Heart right ventricle (tissue), 16 donors: ENCODE measurements around the gene HEPACAM. TPM values are rescaled to one million over a fixed set of nuclear protein-coding genes. Genes with fewer than 3 reads are reported as not detected.

ENCODE experiments used
- ATAC-seq, 8 donors: fragments of 200-7000 bp; cut with Tn5 transposase; one replicate each; pipeline ENCODE4 v1.9.1; 2020; ENCODE audit warnings: mild to moderate bottlenecking in 8 of 8, moderate library complexity in 8 of 8, moderate number of reproducible peaks in 1 of 8
- DNase-seq, 2 donors: peaks; one replicate each; pipeline ENCODE4 v3.0.0-alpha.2; 2020
- H3K27ac ChIP-seq, 10 donors: fragments of 200-600 bp; sonication (generic) in 2 of 10; one replicate each; pipeline versions ENCODE4 v1.5.0 to v1.8.0; 2020 to 2022; ENCODE audit warnings: mild to moderate bottlenecking in 3 of 10
- H3K27me3 ChIP-seq, 7 donors: fragments of 200-600 bp; one replicate each; pipeline ENCODE4 v1.8.0; 2021 to 2022; ENCODE audit warnings: mild to moderate bottlenecking in 2 of 7
- H3K36me3 ChIP-seq, 9 donors: fragments of 200-600 bp; sonication (generic) in 1 of 9; one replicate each; pipeline versions ENCODE4 v1.5.0 to v1.8.0; 2020 to 2022; ENCODE audit warnings: mild to moderate bottlenecking in 2 of 9
- H3K4me1 ChIP-seq, 9 donors: fragments of 200-600 bp; sonication (generic) in 1 of 9; one replicate each; pipeline versions ENCODE4 v1.5.0 to v1.8.0; 2020 to 2022; ENCODE audit warnings: mild to moderate bottlenecking in 4 of 9
- H3K4me3 ChIP-seq, 10 donors: fragments of 200-600 bp; sonication (generic) in 2 of 10; one replicate each; pipeline versions ENCODE4 v1.5.0 to v1.8.0; 2020 to 2022; ENCODE audit warnings: mild to moderate bottlenecking in 7 of 10, moderate library complexity in 2 of 10
- H3K9me3 ChIP-seq, 11 donors: fragments of 200-600 bp in 10 of 11; sonication (generic) in 2 of 11; one replicate each; pipeline versions ENCODE4 v1.5.0 to v1.8.0; 2013 to 2022; ENCODE audit warnings: mild to moderate bottlenecking in 2 of 11, control low read depth in 1 of 11, moderate library complexity in 1 of 11
- WGBS, 2 donors: extraction: QIAGEN DNeasy Blood & Tissue Kit; methylation state at CpG; one replicate each; pipeline ENCODE4 v1.1.7; 2013; ENCODE audit warnings: inconsistent platforms in 1 of 2; 5-methylcytosine and 5-hydroxymethylcytosine counted together
- intact Hi-C, 10 donors: fragments of 100-400 bp; cut with DNase I; formaldehyde crosslinking; loops; one replicate each; pipeline versions ENCODE4 v1.11.1 to v1.14.2; 2022
- polyA plus RNA-seq, 2 donors: library from polyadenylated mRNA; stranded (reverse); fragments of 200-250 nt; gene quantifications; one replicate each; pipeline ENCODE4 v1.2.3, GENCODE V29; 2013
- total RNA-seq, 10 donors: library from RNA; stranded (reverse); fragmentation: NEBNext Ultra II Directional in 3 of 10; extraction: Animal tissue kit (Norgen Biotek cat#: 25700) in 3 of 10; gene quantifications; one replicate each; pipeline versions ENCODE4 v1.2.1 to v1.2.4, GENCODE V29; 2021 to 2023
- TF ChIP-seq, protein P1 (sequence below), 9 donors: fragments of 200-600 bp; sonication (generic) in 2 of 9; IDR thresholded peaks; one replicate each; pipeline versions ENCODE4 v1.5.0 to v1.8.0; 2021 to 2022; ENCODE audit warnings: antibody characterized with exemption in 9 of 9, mild to moderate bottlenecking in 5 of 9, moderate library complexity in 1 of 9
- donor health status: Arrhythmogenic right ventricular cardiomyopathy.
- donor health status: ischemic (EF 13 %, LVEDD 7.1; RV severe dilation, severe dysfunction).
- donor health status: healthy with polysubstance abuse.
- donor health status: DM: no; HTN: yes; CAD: no.
- donor health status: DM: no; HTN: no; CAD: no.
- donor health status: ischemic (EF 25% LVEDD 6.9; RV normal size, moderate dysfunction).
- donor health status: ischemic (EF 25% LVEDD 5.7; RV mildly dilated, moderate dysfunction).
- donor health status: healthy.
- donor health status: DM: yes; HTN: yes; CAD: no.
- donor health status: Ischemic cardiomyopathy.
- donor health status: ischemic (EF 35%, LVEDD 5.7; RV mildly dilated, moderate dysfunction).
- donor health status: nonischemic (EF 11% LVEDD 7.7; RV severe dilation, severe dysfunction).
- donor health status: DM: yes; HTN: yes; CAD: no.
- donor health status: PGD.
- donor health status: ischemic (EF 29% LVEDD 5.4; RV normal size, mild dysfunction).
- donor health status: nonischemic (EF 23%, LVEDD 6.1; RV moderate dilation, normal function).

HEPACAM gene
- total and polyA plus RNA-seq, 12 donors, result 0.12 to 1.3 (median 0.35) TPM; not detected in 2

DNA sequence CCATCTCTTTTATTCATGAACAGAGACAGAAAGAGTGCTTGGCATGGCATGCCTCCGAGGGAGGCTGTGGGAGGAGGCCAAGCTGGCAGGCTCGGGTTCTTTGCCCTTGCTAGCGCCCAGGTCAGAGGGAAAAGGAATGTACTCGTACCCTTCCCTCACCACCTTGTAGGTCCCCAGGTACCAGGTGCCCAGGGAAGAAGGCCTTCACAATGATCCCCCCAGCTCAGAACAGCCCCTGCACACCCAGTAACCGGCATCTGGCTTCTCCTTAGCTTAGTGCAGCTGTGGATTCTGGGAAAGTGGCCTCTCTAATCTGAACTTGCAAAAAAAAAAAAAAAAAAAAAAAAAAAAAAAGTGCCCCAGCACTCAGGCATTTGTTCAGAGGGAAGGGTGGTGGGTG is 15.5 kb downstream of the HEPACAM start:
- 87% methylated on average over 5 of the region's 5 CpGs for WGBS, 2 donors
- intact Hi-C loops, result loop anchor here in 3 of 10 donors (2.0 to 10.0 kb wide), 3 partner anchors 22 to 46 kb away; no protein-coding TSS in a partner anchor
- no peak for DNase-seq
- Histone ChIP-seq H3K27ac (peak overlapping the region in 8 of 10 donors; percentile 61 to 90 (median 82)), H3K9me3 (no peaks in the 10 kb centered on the region), H3K36me3 (no peaks in the 10 kb centered on the region), H3K27me3 (peaks cover 0 to 12% (median 0%) of the 10 kb centered on the region in 7 donors), H3K4me3 (peak overlapping the region in 8 of 10 donors; percentile 34 to 59 (median 53)), H3K4me1 (peaks cover 0 to 18% (median 12%) of the 10 kb centered on the region in 9 donors)
- peak in 1 of 8 donors; percentile 8 for ATAC-seq
- TF ChIP-seq, protein P1, sequence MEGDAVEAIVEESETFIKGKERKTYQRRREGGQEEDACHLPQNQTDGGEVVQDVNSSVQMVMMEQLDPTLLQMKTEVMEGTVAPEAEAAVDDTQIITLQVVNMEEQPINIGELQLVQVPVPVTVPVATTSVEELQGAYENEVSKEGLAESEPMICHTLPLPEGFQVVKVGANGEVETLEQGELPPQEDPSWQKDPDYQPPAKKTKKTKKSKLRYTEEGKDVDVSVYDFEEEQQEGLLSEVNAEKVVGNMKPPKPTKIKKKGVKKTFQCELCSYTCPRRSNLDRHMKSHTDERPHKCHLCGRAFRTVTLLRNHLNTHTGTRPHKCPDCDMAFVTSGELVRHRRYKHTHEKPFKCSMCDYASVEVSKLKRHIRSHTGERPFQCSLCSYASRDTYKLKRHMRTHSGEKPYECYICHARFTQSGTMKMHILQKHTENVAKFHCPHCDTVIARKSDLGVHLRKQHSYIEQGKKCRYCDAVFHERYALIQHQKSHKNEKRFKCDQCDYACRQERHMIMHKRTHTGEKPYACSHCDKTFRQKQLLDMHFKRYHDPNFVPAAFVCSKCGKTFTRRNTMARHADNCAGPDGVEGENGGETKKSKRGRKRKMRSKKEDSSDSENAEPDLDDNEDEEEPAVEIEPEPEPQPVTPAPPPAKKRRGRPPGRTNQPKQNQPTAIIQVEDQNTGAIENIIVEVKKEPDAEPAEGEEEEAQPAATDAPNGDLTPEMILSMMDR (IDR thresholded peaks at IDR 0.05), result no peak

DNA sequence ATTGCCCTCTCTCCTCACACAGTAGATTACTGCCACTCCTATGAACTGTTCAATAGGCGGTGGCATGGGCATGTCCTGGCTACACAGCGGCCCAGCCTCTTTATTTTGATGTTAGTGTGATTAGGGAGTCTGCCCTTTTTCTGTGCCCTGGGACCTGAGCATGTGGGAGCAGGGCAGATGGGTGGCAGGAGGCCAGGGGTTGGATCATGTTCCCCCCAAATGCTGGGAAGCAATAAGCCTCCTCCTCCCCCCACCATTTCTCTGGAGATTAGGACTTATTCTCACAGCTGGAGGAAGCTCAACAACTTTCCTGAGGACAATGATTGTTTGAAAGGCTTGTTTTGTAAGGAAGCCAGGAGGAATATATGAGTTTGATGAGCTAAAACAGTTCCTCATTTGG is 15.9 kb downstream of the HEPACAM start:
- H3K27ac ChIP-seq, result peak overlapping the region in 3 of 10 donors; percentile 82 to 89 (median 87)
- TF ChIP-seq, protein P1 (IDR thresholded peaks at IDR 0.05), result no peak
- peaks cover 0 to 18% (median 12%) of the 10 kb centered on the region in 9 donors for H3K4me1 ChIP-seq
- WGBS, 2 donors, result 100% methylated on average over 2 of the region's 2 CpGs
- intact Hi-C loops, result loop anchor here in 4 of 10 donors (2.0 to 10.0 kb wide), 4 partner anchors 21 to 45 kb away; no protein-coding TSS in a partner anchor
- no peaks in the 10 kb centered on the region for H3K36me3 ChIP-seq
- H3K27me3 ChIP-seq, result peaks cover 0 to 12% (median 0%) of the 10 kb centered on the region in 7 donors
- no peak for ATAC-seq
- no peaks in the 10 kb centered on the region for H3K9me3 ChIP-seq
- H3K4me3 ChIP-seq, result no peak overlapping the region
- DNase-seq, result no peak

GRCh38 chr11:124918950-124919349 is 16.9 kb downstream of the HEPACAM start, which contains the start of gene HEPN1:
Gene HEPN1, plus strand, starts transcription at chr11:124919250.
- Histone ChIP-seq H3K36me3 (no peaks in the 10 kb centered on the region), H3K4me3 (no peak within 1 kb of the TSS), H3K9me3 (no peaks in the 10 kb centered on the region), H3K27me3 (peaks cover 0 to 12% (median 0%) of the 10 kb centered on the region in 7 donors), H3K4me1 (peaks cover 0 to 18% (median 12%) of the 10 kb centered on the region in 9 donors), H3K27ac (peak within 1 kb of the TSS in 3 of 10 donors; percentile 82 to 89 (median 87))
- DNase-seq (no peak), ATAC-seq (no peak)
- intact Hi-C loops, result loop anchor here in 1 of 10 donors (5.0 kb wide), 1 partner anchor 42 kb away; no protein-coding TSS in a partner anchor
- 96 to 99% methylated on average over 3 of the region's 3 CpGs for WGBS, 2 donors
- TF ChIP-seq, protein P1 (IDR thresholded peaks at IDR 0.05), result no peak

- intact Hi-C loops, result loop anchor here in 1 of 10 donors (5.0 kb wide), 1 partner anchor 40 kb away; no protein-coding TSS in a partner anchor
- 62 to 82% methylated on average over 6 of the region's 6 CpGs for WGBS, 2 donors
Observed at GRCh38 chr11:124917115-124917637, 18.7 kb downstream of the HEPACAM start.

More at GRCh38 chr11:124917115-124917637, 18.7 kb downstream of the HEPACAM start:
- H3K4me1 ChIP-seq, result peaks cover 0 to 18% (median 12%) of the 10 kb centered on the region in 9 donors
- H3K27me3 ChIP-seq, result peaks cover 0 to 12% (median 0%) of the 10 kb centered on the region in 7 donors
- no peak for ATAC-seq
- H3K4me3 ChIP-seq, result no peak overlapping the region
- no peaks in the 10 kb centered on the region for H3K36me3 ChIP-seq
- DNase-seq, result no peak
- H3K27ac ChIP-seq, result no peak overlapping the region
- H3K9me3 ChIP-seq, result peaks cover 0 to 6% (median 0%) of the 10 kb centered on the region in 11 donors
- TF ChIP-seq, protein P1 (IDR thresholded peaks at IDR 0.05), result no peak
